Effector memory CD8-positive, alpha-beta T cell (primary cell): ENCODE data around the gene PLIN4.
A peak's percentile ranks its signal among the peaks of the same experiment; 100 is the strongest.

ENCODE experiments used
- ATAC-seq: fragments of 150-1000 bp; cut with Tn5 transposase; replicated peaks from 2 replicates; pipeline ENCODE4 v1.10.0; 2021; ENCODE audit warnings: mild to moderate bottlenecking, moderate library complexity
- DNase-seq, 3 experiments: peaks; one replicate each; pipeline ENCODE4 v3.0.0; 2021
- H3K27ac Mint-ChIP-seq, 2 donors: one replicate each; pipeline ENCODE4 v1.8.0; 2022; ENCODE audit warnings: mild to moderate bottlenecking in 2 of 2, mixed read lengths in 2 of 2, moderate library complexity in 2 of 2
- H3K27me3 Mint-ChIP-seq, 2 donors: one replicate each; pipeline ENCODE4 v1.8.0; 2022; ENCODE audit warnings: mixed read lengths in 2 of 2
- H3K36me3 Mint-ChIP-seq: one replicate; pipeline ENCODE4 v1.8.0; 2022; ENCODE audit warnings: mild to moderate bottlenecking, moderate library complexity, mixed read lengths; ENCODE audit not compliant: insufficient read depth
- H3K4me1 Mint-ChIP-seq, 2 donors: one replicate each; pipeline ENCODE4 v1.8.0; 2022; ENCODE audit warnings: low read depth in 2 of 2, mixed read lengths in 2 of 2
- H3K4me3 Mint-ChIP-seq, 2 donors: one replicate each; pipeline ENCODE4 v1.8.0; 2022; ENCODE audit warnings: mild to moderate bottlenecking in 2 of 2, mixed read lengths in 2 of 2, moderate library complexity in 2 of 2
- H3K9me3 Mint-ChIP-seq, 2 donors: one replicate each; pipeline ENCODE4 v1.8.0; 2022; ENCODE audit warnings: mixed read lengths in 2 of 2

Gene PLIN4

DNA sequence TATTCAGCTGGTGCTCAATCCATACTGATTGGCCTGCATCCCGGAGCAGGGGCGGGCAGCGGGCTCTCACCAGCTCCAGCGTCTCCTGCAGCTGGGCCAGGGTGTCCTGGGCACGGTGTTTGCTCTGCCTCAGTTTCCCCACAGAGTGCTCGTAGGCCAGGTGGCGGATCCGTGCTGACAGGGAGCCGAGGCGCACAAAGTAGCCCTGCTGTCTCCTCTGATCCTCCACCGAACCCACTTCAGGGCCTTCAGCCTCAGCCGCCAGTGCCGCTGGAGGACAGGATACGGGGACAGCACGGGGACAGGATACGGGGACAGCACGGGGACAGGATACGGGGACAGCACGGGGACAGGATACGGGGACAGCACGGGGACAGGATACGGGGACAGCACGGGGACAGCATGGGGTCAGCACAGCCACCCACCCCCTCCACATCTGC, 7.3 kb upstream of the PLIN4 start:
- ATAC-seq: no peak
- H3K36me3 Mint-ChIP-seq: no peaks in the 10 kb centered on the region

DNA sequence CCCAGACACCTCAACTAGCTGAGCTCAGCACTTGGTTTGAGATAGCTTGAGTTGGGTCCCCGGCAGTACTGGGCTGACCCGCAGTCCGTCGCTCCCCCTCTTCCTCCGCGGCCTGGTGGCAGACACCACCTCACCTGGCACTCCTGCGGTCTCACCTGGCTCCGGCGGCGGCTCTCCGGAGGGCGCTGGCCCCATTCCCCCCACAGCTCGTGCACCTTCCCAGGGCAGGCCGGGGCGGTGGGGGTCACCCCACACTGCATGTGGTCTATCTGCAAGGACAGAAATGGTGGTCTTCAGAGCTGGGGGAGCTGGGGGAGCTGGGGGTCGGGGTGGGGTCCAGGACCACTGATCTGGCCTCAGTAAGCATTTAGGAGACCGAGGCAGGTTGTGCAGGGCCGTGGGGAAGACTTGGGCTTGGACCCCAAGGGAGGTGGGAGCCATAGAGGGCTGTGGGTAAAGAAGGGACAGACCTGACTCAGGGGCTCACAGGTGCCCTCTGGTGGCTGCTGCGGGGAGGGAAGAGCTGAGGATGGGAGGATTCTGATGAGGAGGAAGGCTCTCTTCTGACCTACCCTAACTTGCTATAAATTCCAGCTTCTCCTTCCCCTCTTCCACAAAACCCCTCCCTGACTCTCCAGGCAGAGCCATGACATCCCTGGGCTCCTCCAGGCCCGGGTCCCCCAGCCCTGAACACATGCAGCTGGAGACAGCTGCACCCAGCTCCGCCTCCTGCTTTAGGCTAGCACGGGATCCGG, 6.7 kb upstream of the PLIN4 start:
- no peak overlapping the region for H3K27ac Mint-ChIP-seq
- no peaks in the 10 kb centered on the region for H3K9me3 Mint-ChIP-seq
- DNase-seq (peak; percentile 58 to 63 (median 61)), ATAC-seq (peak; percentile 73)
- H3K36me3 Mint-ChIP-seq: no peaks in the 10 kb centered on the region
- peaks cover 10 to 16% of the 10 kb centered on the region in 2 donors for H3K27me3 Mint-ChIP-seq
- H3K4me3 Mint-ChIP-seq: no peak overlapping the region
- no peaks in the 10 kb centered on the region for H3K4me1 Mint-ChIP-seq

More for the DNA sequence above, 7.3 kb upstream of the PLIN4 start:
- Mint-ChIP-seq H3K4me1 (no peaks in the 10 kb centered on the region), H3K27me3 (peaks cover 8 to 20% of the 10 kb centered on the region in 2 donors), H3K27ac (no peak overlapping the region), H3K4me3 (no peak overlapping the region), H3K9me3 (no peaks in the 10 kb centered on the region)
- no peak for DNase-seq

DNA sequence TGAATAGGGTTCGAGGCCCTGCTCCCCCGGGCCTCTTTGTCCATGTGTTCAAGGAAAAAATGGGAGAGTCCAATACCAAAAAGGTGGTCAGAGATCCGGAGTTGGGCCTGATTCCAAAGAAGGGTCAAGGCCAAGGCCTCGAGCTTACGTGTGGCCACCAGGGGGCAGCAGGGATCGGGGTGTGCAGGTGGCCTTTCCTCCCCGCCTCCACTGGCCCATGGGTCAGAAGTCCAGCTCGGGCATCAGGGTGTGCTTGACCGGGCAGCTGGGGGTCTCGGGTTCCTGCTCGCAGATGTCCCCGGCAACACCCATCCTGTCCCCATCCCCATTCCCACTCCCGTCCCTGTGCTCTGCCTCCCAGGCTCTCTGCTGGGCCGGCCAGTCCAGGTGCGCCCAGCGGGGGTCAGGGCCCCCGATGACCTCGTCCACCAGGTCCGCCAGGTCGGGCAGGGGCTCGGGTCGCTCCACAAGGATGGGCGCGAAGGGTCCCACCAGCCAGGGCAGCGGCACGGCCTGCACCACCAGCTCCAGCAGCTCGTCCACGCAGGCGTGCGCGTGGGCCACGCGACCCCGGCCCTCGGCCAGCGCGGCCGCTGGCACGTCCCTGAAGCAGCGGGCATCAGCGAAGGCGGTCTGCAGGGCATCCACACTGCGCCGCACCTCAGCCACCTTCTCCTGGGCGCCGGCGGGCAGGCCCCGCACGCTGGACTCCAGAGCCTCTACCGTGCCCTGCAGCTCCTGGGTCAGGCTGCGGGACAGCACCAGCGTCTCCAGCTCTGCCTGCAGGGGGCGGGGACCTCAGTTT, 5.2 kb upstream of the PLIN4 start:
- peaks cover 20 to 26% of the 10 kb centered on the region in 2 donors for H3K27me3 Mint-ChIP-seq
- DNase-seq: no peak
- no peak for ATAC-seq
- H3K4me3 Mint-ChIP-seq: no peak overlapping the region
- H3K4me1 Mint-ChIP-seq: no peaks in the 10 kb centered on the region
- no peaks in the 10 kb centered on the region for H3K9me3 Mint-ChIP-seq
- H3K36me3 Mint-ChIP-seq: no peaks in the 10 kb centered on the region
- no peak overlapping the region for H3K27ac Mint-ChIP-seq

DNA sequence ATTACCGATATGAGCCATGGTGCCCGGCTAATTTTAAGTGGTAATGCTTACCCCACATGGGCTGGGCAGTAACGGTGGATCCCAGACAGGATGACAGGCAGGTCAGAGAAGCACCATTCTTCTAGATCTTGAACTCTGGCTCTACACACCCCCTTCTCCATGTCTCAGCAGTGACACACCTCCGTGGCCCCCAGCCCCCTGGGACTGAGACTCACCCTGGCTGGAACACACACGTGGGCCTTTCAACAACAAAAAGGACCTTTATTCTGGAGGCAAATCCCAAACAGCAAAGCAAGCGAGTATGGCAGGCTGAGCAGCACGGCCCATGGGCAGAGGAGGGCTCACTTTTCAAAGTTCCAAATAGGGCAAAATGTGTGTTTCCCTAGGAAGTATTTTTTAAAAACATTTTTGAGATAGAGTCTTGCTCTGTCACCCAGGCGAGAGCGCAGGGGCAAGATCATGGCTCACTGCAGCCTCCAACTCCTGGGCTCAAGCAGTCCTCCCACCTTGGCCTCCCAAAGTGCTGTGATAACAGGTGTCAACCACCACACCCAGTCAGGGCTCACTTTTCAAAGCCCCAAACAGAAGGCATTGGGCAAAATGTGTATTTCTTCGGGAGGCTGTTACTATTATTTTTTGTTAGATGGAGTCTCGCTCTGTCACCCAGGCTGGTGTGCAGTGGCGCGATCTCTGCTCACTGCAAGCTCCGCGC, 4.2 kb upstream of the PLIN4 start:
- ATAC-seq: no peak
- Mint-ChIP-seq H3K9me3 (no peaks in the 10 kb centered on the region), H3K36me3 (no peaks in the 10 kb centered on the region), H3K4me1 (no peaks in the 10 kb centered on the region), H3K4me3 (no peak overlapping the region), H3K27me3 (peaks cover 21 to 34% of the 10 kb centered on the region in 2 donors), H3K27ac (no peak overlapping the region)
- no peak for DNase-seq

DNA sequence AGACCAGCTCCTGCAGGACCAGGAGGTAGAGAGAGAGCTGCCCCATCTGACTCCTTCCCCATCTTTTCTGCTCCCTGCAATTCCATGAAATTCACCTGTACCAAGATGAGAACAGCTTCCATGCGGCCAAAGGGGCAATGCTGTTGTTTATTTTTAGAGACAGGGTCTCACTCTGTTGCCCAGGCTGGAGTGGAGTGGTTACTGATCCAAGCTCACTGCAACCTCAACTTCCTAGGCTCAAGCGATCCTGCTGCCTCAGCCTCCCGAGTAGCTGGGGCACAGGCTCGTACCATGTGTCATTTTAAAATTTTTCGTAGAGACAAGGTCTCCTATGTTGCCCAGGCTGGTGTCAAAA, 3.6 kb upstream of the PLIN4 start:
- DNase-seq (no peak), ATAC-seq (no peak)
- Mint-ChIP-seq H3K4me3 (no peak overlapping the region), H3K4me1 (no peaks in the 10 kb centered on the region), H3K27me3 (peaks cover 21 to 34% of the 10 kb centered on the region in 2 donors), H3K9me3 (no peaks in the 10 kb centered on the region), H3K36me3 (no peaks in the 10 kb centered on the region), H3K27ac (peak overlapping the region in 1 of 2 donors; percentile 28)

DNA sequence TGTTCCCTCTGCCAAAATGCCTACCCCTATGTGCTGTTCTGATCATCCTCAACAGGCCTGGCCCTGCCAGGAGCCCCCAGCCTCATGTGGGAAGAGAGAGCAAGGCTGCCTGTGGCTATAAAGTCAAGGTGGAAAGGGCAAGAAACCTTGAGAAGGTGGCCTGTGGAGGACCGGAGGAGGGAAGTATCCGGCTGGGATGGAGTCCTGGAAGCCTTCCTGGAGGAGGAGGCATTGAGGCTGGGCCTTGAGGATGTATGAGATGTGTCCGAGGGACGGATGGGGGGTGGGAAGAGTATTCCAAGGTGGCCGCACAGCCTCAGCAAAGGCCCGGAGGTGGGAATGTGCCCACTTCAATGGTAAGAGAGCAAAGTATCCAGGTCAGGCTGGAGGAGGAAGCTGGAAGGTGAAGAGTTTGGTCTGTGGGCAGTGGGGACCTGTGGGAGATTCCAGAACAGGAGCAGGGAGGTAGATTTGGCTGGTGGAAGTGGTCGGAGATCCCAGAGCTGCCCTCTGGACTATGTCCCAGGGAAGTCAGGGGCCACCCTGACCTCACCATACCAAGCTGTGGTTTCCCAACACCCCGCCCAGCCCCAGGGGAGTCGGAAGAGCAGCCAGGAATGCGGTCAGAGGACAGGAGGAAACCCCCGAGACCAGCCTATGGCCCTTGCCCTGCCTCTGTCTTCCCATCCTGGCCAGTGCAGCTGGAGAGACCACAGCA, 3.0 kb upstream of the PLIN4 start:
- Mint-ChIP-seq H3K36me3 (no peaks in the 10 kb centered on the region), H3K9me3 (no peaks in the 10 kb centered on the region), H3K4me1 (no peaks in the 10 kb centered on the region), H3K27ac (peak overlapping the region in 1 of 2 donors; percentile 28), H3K4me3 (no peak overlapping the region), H3K27me3 (peaks cover 21 to 34% of the 10 kb centered on the region in 2 donors)
- ATAC-seq (no peak), DNase-seq (no peak)

DNA sequence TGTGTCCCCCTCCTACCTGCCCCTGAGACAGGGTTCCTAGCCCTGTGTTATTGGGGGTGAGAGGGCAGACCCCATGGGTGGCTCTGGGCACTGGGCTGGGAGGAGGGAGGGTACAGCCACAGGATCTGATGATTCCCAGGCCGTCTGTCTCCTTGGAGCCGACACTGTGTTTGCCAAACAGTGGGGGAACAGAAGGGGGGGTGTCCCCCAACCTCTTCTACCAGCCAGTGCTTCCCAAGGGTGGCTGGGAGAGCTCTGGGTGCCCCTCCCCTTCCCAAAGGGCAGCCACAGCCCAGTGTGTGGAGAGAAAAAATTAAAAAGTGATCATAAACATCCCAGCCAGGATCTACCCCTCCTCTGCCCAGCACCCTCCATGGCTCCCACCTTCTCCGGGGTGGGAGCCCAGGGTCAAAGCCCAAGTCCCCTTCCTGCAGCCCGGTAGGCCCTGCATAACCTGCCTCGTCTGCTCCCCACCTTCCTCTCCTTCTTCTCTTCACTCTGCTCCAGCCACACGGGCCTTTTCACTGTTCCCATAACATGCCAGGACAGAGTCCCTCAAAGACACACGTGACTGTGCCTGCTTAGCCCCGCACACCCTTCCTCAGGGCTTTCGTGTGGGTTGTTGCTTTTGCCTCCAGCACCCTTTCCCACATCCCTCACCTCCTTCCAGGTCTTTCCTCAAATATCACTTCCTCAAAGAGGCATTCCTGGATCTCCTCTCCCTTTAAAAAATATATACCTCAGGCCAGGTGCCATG, 1.4 kb upstream of the PLIN4 start:
- Mint-ChIP-seq H3K36me3 (no peaks in the 10 kb centered on the region), H3K4me3 (no peak overlapping the region), H3K27ac (no peak overlapping the region), H3K9me3 (no peaks in the 10 kb centered on the region), H3K4me1 (no peaks in the 10 kb centered on the region), H3K27me3 (peaks cover 21 to 34% of the 10 kb centered on the region in 2 donors)
- DNase-seq (no peak), ATAC-seq (no peak)

DNA sequence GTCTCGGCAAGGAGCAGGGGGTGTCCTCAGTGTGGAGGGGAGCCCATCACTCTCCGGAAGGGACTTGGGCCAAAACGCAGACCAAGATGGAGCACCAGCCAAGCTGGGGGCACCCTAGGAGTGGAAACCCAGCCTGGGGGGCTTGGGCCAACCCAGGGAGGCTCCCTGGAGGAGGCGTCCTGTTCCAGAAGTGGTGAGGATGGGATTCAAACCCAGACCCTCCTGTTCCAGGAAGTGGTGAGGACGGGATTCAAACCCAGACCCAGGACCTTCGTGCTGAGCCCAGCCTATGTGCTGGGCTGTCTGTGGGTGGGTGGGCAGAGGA, 848 bp upstream of the PLIN4 start:
- H3K4me1 Mint-ChIP-seq: no peaks in the 10 kb centered on the region
- no peak overlapping the region for H3K4me3 Mint-ChIP-seq
- DNase-seq: no peak
- H3K9me3 Mint-ChIP-seq: no peaks in the 10 kb centered on the region
- no peaks in the 10 kb centered on the region for H3K36me3 Mint-ChIP-seq
- no peak for ATAC-seq
- peaks cover 21 to 34% of the 10 kb centered on the region in 2 donors for H3K27me3 Mint-ChIP-seq
- no peak overlapping the region for H3K27ac Mint-ChIP-seq

DNA sequence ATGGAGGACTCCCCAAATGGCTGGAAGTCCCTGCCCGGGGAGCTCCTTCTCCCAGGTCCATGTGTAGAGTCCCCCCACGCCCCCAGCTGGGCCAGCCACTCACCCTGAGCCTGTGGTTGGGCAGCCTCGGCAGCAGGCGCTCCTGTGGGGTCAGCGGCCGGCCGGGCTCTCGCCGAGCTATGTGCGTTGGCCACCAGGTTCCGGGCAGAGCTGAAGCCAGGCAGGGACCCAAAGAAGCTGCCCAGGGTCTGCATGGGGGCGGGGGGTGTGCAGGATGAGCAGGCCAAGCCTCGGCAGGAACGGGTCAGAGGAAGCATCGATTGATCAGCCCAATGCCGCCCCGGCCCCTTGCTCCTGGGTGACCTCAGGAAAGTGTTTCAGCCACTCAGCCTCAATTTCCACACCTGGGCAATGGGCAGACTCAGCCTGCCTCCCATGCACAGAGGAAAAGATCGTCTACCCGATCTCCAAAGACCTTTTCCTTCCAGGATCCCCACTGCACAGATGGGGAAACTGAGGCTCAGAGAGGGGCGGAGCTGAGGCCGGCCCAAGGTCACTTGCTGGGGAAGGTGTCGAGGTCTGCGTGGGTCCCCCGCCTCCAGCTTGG, 732 bp downstream of the PLIN4 start:
- no peak overlapping the region for H3K4me3 Mint-ChIP-seq
- no peak overlapping the region for H3K27ac Mint-ChIP-seq
- peaks cover 21 to 34% of the 10 kb centered on the region in 2 donors for H3K27me3 Mint-ChIP-seq
- H3K4me1 Mint-ChIP-seq: no peaks in the 10 kb centered on the region
- no peaks in the 10 kb centered on the region for H3K9me3 Mint-ChIP-seq
- DNase-seq (no peak), ATAC-seq (no peak)
- H3K36me3 Mint-ChIP-seq: no peaks in the 10 kb centered on the region

DNA sequence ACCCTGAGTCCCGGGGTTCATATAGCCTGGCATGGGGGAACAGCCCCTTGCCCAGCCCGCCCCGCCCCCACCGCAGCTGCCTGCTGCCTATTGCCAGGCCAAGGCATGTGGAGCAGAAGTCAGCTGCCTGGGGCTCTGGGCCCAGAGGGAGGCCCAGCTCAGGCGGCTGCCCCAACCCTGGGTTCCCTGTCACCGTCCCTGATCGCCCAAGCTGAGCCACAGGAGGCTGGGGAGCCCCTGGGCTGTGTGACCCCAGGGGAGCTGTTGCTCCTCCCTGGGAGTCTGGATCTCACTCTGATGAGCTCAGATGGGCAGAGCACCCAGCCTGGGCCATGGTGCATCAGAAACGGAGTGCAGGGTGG, 1.4 kb downstream of the PLIN4 start:
- Mint-ChIP-seq H3K27me3 (peaks cover 21 to 34% of the 10 kb centered on the region in 2 donors), H3K27ac (no peak overlapping the region), H3K36me3 (no peaks in the 10 kb centered on the region), H3K4me1 (no peaks in the 10 kb centered on the region), H3K9me3 (no peaks in the 10 kb centered on the region), H3K4me3 (no peak overlapping the region)
- ATAC-seq: no peak
- no peak for DNase-seq

DNA sequence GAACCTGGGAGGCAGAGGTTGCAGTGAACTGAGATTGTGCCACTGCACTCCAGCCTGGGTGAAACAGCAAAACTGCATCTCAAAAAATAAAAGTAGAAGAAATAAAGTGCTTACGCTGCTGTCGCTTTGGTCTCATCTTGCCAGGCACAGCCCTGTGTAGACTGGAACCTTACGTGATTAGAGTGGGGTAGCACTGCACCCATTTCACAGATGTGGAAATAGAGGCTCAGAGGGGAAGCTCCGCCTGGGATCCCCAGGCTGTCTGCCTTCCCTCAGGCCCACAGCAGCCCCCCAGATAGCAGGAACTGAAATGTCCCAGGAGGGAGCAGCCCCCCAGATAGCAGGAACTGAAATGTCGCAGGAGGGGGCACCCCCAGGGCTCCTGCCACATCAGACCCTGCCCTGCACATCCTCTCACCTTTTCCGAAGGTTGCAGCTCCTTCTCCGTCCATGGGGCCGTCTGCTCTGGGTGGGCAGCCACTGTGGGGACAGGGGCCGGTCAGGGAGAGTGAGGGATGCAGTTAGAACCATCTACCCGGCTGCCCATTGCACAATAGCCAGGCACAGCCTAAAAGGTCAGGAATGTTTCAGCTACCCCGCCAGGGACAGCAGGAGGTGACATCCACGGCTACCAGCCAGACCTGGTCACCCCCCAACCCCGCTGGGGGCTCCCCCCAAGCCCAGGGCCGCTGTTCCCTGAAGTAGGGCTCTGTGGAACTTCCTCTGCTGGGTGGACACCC, 1.9 kb downstream of the PLIN4 start:
- H3K27ac Mint-ChIP-seq: no peak overlapping the region
- ATAC-seq (no peak), DNase-seq (no peak)
- H3K36me3 Mint-ChIP-seq: no peaks in the 10 kb centered on the region
- no peak overlapping the region for H3K4me3 Mint-ChIP-seq
- H3K27me3 Mint-ChIP-seq: peaks cover 18 to 29% of the 10 kb centered on the region in 2 donors
- no peaks in the 10 kb centered on the region for H3K4me1 Mint-ChIP-seq
- H3K9me3 Mint-ChIP-seq: no peaks in the 10 kb centered on the region

DNA sequence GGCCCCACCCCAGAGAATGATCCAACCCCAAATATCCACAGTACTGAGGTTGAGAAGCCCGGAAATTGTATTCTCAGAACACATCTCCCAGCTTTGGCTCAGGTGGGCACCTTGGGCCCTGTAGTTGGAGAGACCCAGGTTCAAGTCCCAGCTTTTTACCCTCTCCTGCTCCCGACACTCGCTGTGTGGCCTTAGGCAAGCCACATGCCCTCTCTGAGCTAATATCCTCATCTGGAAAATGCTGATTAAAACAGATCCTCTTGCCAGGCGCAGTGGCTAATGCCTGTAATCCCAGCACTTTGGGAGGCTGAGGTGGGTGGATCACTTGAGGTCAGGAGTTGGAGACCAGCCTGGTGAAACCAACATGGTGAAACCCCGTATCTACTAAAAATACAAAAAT, 2.6 kb downstream of the PLIN4 start:
- DNase-seq: no peak
- Mint-ChIP-seq H3K27ac (no peak overlapping the region), H3K9me3 (no peaks in the 10 kb centered on the region), H3K36me3 (no peaks in the 10 kb centered on the region), H3K4me3 (no peak overlapping the region), H3K27me3 (peaks cover 12 to 23% of the 10 kb centered on the region in 2 donors), H3K4me1 (no peaks in the 10 kb centered on the region)
- no peak for ATAC-seq
